Hepatocyte (in vitro differentiated cells): ENCODE measurements around the gene ZNF488. TPM values are rescaled to one million over a fixed set of nuclear protein-coding genes. Genes with fewer than 3 reads are reported as not detected.

Experiments
- DNase-seq: peaks from one replicate; pipeline ENCODE4 v3.0.0-alpha.2; 2016; ENCODE audit warnings: low spot score
- H2AFZ ChIP-seq: fragments of 200-600 bp; sonication (generic); 2 replicates; pipeline ENCODE4 v1.6.0; 2016; ENCODE audit warnings: antibody characterized with exemption, mild to moderate bottlenecking
- H3K27ac ChIP-seq: fragments of 200-600 bp; sonication (generic); 2 replicates; pipeline ENCODE4 v1.5.1; 2016; ENCODE audit warnings: mild to moderate bottlenecking
- H3K27me3 ChIP-seq: fragments of 200-600 bp; sonication (generic); 2 replicates; pipeline ENCODE4 v1.6.1; 2016
- H3K36me3 ChIP-seq: fragments of 200-600 bp; sonication (generic); replicated peaks from 2 replicates; pipeline ENCODE4 v1.5.1; 2016; ENCODE audit warnings: low read depth; ENCODE audit not compliant: insufficient read depth
- H3K4me1 ChIP-seq: fragments of 200-600 bp; sonication (generic); 2 replicates; pipeline ENCODE4 v1.5.1; 2016; ENCODE audit warnings: mild to moderate bottlenecking, moderate library complexity; ENCODE audit not compliant: insufficient read depth
- H3K4me2 ChIP-seq: fragments of 200-600 bp; sonication (generic); 2 replicates; pipeline ENCODE4 v1.6.0; 2016
- H3K4me3 ChIP-seq: fragments of 200-600 bp; sonication (generic); 2 replicates; pipeline ENCODE4 v1.5.1; 2016; ENCODE audit warnings: mild to moderate bottlenecking
- H3K79me2 ChIP-seq: fragments of 200-600 bp; sonication (generic); 2 replicates; pipeline ENCODE4 v1.6.0; 2017; ENCODE audit warnings: mild to moderate bottlenecking
- H3K9me2 ChIP-seq: fragments of 200-600 bp; sonication (generic); replicated peaks from 2 replicates; pipeline ENCODE4 v1.6.0; 2017; ENCODE audit warnings: mild to moderate bottlenecking; ENCODE audit not compliant: insufficient read depth
- H3K9me3 ChIP-seq: fragments of 200-600 bp; sonication (generic); 2 replicates; pipeline ENCODE4 v1.5.1; 2016; ENCODE audit warnings: low read depth, mild to moderate bottlenecking
- H4K20me1 ChIP-seq: fragments of 200-600 bp; sonication (generic); 2 replicates; pipeline ENCODE4 v1.6.0; 2016; ENCODE audit warnings: mild to moderate bottlenecking; ENCODE audit not compliant: insufficient read depth, poor library complexity, severe bottlenecking
- EZH2 ChIP-seq: fragments of 200-600 bp; sonication (generic); IDR thresholded peaks from 2 replicates; pipeline ENCODE4 v1.6.1; 2016; ENCODE audit warnings: antibody characterized with exemption, mild to moderate bottlenecking, borderline replicate concordance
- EZH2phosphoT487 ChIP-seq: fragments of 200-600 bp; sonication (generic); IDR thresholded peaks from one replicate; pipeline ENCODE4 v1.6.1; 2018; ENCODE audit warnings: antibody characterized with exemption, mild to moderate bottlenecking, low read depth, moderate library complexity; ENCODE audit not compliant: unreplicated experiment, severe bottlenecking
- WGBS: methylation state at CpG from one replicate; pipeline ENCODE4 v1.1.6; 2016; ENCODE audit warnings: low lambda C conversion rate; ENCODE audit errors: missing lambda C conversion rate; 5-methylcytosine and 5-hydroxymethylcytosine counted together
- polyA plus RNA-seq: library from polyadenylated mRNA; unstranded; fragments of >200 nt; fragmentation: Nextera tagmentation; extraction: Ambion mirVana; gene quantifications from 2 replicates; pipeline ENCODE4 v1.2.1, GENCODE V29; 2016
- total RNA-seq: library from RNA; depleted of rRNA; stranded (reverse); fragments of >200 nt; gene quantifications from 2 replicates; pipeline ENCODE4 v1.2.3, GENCODE V29; 2014
- TF ChIP-seq, protein P1 (sequence below): fragments of 200-600 bp; sonication (generic); IDR thresholded peaks from 2 replicates; pipeline ENCODE4 v1.5.1; 2016; ENCODE audit warnings: antibody characterized with exemption, mild to moderate bottlenecking; ENCODE audit not compliant: poor library complexity

The ZNF488 gene
- total and polyA plus RNA-seq, 2 experiments from 2014 or later, result 1.2 to 2.5 TPM

DNA sequence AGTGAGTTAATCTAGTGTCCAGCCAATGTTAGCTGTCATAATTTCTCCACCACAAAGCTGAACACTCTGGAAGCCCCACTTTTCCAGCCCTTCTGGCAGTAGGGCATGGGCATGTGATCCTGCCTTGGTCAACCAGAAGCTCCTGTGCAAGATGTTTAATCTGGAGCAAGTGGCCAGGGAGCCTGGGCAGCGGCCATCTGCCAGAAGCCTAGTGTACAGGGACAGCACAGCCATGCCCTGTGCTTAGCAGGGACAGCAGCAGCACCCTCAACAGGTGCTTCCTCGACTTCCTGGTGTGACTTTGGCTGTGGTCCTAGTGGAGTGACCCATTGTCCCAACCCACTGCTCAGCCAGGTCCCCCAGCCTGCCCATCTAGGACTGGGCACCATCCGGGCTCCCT is 25.6 kb downstream of the ZNF488 start:
- WGBS, result 83% methylated on average over 3 of the region's 3 CpGs
- Histone ChIP-seq H3K9me3 (no peaks in the 10 kb centered on the region), H3K36me3 (no peaks in the 10 kb centered on the region), H2AFZ (no peak overlapping the region), H3K9me2 (no peaks in the 10 kb centered on the region), H3K4me2 (no peak overlapping the region), H3K79me2 (no peaks in the 10 kb centered on the region), H3K4me1 (no peaks in the 10 kb centered on the region), H3K27ac (no peak overlapping the region), H3K4me3 (no peak overlapping the region), H4K20me1 (no peaks in the 10 kb centered on the region), H3K27me3 (no peaks in the 10 kb centered on the region)
- no peak for DNase-seq
- TF ChIP-seq EZH2, result no peak
- TF ChIP-seq, protein P1, sequence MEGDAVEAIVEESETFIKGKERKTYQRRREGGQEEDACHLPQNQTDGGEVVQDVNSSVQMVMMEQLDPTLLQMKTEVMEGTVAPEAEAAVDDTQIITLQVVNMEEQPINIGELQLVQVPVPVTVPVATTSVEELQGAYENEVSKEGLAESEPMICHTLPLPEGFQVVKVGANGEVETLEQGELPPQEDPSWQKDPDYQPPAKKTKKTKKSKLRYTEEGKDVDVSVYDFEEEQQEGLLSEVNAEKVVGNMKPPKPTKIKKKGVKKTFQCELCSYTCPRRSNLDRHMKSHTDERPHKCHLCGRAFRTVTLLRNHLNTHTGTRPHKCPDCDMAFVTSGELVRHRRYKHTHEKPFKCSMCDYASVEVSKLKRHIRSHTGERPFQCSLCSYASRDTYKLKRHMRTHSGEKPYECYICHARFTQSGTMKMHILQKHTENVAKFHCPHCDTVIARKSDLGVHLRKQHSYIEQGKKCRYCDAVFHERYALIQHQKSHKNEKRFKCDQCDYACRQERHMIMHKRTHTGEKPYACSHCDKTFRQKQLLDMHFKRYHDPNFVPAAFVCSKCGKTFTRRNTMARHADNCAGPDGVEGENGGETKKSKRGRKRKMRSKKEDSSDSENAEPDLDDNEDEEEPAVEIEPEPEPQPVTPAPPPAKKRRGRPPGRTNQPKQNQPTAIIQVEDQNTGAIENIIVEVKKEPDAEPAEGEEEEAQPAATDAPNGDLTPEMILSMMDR, result no peak
- TF ChIP-seq EZH2phosphoT487, result no peak

- Histone ChIP-seq H3K36me3 (no peaks in the 10 kb centered on the region), H3K4me3 (no peak overlapping the region), H3K9me2 (no peaks in the 10 kb centered on the region), H3K9me3 (no peaks in the 10 kb centered on the region), H3K79me2 (no peaks in the 10 kb centered on the region), H4K20me1 (no peaks in the 10 kb centered on the region), H2AFZ (no peak overlapping the region), H3K27me3 (no peaks in the 10 kb centered on the region), H3K4me1 (no peaks in the 10 kb centered on the region), H3K4me2 (no peak overlapping the region), H3K27ac (no peak overlapping the region)
- no peak for DNase-seq
- no peak for TF ChIP-seq EZH2phosphoT487
- TF ChIP-seq, protein P1, result no peak
- no peak for TF ChIP-seq EZH2
- WGBS, result 95% methylated on average over 3 of the region's 3 CpGs
Observed at GRCh38 chr10:47357911-47358310, 26.2 kb downstream of the ZNF488 start.

DNA sequence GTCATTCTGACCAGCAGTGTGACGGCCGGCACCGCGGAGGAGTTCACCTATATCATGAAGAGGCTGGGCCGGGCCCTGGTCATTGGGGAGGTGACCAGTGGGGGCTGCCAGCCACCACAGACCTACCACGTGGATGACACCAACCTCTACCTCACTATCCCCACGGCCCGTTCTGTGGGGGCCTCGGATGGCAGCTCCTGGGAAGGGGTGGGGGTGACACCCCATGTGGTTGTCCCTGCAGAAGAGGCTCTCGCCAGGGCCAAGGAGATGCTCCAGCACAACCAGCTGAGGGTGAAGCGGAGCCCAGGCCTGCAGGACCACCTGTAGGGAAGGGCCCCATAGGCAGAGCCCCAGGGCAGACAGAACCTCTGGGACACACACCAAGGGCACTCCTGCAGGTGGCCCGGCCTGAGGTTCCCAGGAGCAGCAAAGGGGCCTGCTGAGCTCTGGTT is 26.9 kb downstream of the ZNF488 start:
- Histone ChIP-seq H3K79me2 (no peaks in the 10 kb centered on the region), H3K27me3 (no peaks in the 10 kb centered on the region)

More for the DNA sequence above, 26.9 kb downstream of the ZNF488 start:
- DNase-seq, result no peak
- Histone ChIP-seq H3K27ac (no peak overlapping the region), H3K4me2 (no peak overlapping the region), H2AFZ (no peak overlapping the region), H3K9me3 (no peaks in the 10 kb centered on the region), H3K4me3 (no peak overlapping the region), H3K4me1 (no peaks in the 10 kb centered on the region), H3K36me3 (no peaks in the 10 kb centered on the region), H4K20me1 (no peaks in the 10 kb centered on the region), H3K9me2 (no peaks in the 10 kb centered on the region)
- TF ChIP-seq, protein P1, result no peak
- TF ChIP-seq EZH2phosphoT487 (no peak), EZH2 (no peak)
- WGBS, result 95% methylated on average over 12 of the region's 12 CpGs
